ENCODE measurements around the gene UBAC1. TPM values are rescaled to one million over a fixed set of nuclear protein-coding genes. Genes with fewer than 3 reads are reported as not detected.

Gene UBAC1
- total and polyA plus RNA-seq, 10 of the 15 experiments (the other 5 are each of a cell fraction or from before 2014, with no cell fraction given), result 16.7 to 54.6 (median 38.5) TPM

- TF ChIP-seq, protein P1, sequence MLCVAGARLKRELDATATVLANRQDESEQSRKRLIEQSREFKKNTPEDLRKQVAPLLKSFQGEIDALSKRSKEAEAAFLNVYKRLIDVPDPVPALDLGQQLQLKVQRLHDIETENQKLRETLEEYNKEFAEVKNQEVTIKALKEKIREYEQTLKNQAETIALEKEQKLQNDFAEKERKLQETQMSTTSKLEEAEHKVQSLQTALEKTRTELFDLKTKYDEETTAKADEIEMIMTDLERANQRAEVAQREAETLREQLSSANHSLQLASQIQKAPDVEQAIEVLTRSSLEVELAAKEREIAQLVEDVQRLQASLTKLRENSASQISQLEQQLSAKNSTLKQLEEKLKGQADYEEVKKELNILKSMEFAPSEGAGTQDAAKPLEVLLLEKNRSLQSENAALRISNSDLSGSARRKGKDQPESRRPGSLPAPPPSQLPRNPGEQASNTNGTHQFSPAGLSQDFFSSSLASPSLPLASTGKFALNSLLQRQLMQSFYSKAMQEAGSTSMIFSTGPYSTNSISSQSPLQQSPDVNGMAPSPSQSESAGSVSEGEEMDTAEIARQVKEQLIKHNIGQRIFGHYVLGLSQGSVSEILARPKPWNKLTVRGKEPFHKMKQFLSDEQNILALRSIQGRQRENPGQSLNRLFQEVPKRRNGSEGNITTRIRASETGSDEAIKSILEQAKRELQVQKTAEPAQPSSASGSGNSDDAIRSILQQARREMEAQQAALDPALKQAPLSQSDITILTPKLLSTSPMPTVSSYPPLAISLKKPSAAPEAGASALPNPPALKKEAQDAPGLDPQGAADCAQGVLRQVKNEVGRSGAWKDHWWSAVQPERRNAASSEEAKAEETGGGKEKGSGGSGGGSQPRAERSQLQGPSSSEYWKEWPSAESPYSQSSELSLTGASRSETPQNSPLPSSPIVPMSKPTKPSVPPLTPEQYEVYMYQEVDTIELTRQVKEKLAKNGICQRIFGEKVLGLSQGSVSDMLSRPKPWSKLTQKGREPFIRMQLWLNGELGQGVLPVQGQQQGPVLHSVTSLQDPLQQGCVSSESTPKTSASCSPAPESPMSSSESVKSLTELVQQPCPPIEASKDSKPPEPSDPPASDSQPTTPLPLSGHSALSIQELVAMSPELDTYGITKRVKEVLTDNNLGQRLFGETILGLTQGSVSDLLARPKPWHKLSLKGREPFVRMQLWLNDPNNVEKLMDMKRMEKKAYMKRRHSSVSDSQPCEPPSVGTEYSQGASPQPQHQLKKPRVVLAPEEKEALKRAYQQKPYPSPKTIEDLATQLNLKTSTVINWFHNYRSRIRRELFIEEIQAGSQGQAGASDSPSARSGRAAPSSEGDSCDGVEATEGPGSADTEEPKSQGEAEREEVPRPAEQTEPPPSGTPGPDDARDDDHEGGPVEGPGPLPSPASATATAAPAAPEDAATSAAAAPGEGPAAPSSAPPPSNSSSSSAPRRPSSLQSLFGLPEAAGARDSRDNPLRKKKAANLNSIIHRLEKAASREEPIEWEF (IDR thresholded peaks at IDR 0.05; ENCODE audit: insufficient replicate concordance, low read depth, low read length), result no peak
- TF ChIP-seq SMAD5 (IDR thresholded peaks at IDR 0.05; ENCODE audit: low read depth) (no peak), SUZ12 (IDR thresholded peaks at IDR 0.05; ENCODE audit: unreplicated experiment) (no peak), SREBF1 (IDR thresholded peaks at IDR 0.05; ENCODE audit: low read length) (no peak), HDGF (IDR thresholded peaks at IDR 0.05) (no peak), POU2F2 (IDR thresholded peaks at IDR 0.05; ENCODE audit: borderline replicate concordance, low read depth, low read length) (no peak), STAT1 (conservative IDR thresholded peaks at IDR 0.05) (no peak), NR2F1 (conservative IDR thresholded peaks at IDR 0.05) (no peak), BCL11A (IDR thresholded peaks at IDR 0.05; ENCODE audit: low read depth, low read length) (no peak), TCF7 (IDR thresholded peaks at IDR 0.05; ENCODE audit: borderline replicate concordance) (no peak), BHLHE40 (IDR thresholded peaks at IDR 0.05; ENCODE audit: borderline replicate concordance in 1 of 2, low read depth in 2 of 2, low read length in 1 of 2) (no peak), RCOR1 (conservative IDR thresholded peaks at IDR 0.05; ENCODE audit: low read depth, low read length) (no peak), ZNF622 (IDR thresholded peaks at IDR 0.05) (no peak)
- TF ChIP-seq, protein P2, sequence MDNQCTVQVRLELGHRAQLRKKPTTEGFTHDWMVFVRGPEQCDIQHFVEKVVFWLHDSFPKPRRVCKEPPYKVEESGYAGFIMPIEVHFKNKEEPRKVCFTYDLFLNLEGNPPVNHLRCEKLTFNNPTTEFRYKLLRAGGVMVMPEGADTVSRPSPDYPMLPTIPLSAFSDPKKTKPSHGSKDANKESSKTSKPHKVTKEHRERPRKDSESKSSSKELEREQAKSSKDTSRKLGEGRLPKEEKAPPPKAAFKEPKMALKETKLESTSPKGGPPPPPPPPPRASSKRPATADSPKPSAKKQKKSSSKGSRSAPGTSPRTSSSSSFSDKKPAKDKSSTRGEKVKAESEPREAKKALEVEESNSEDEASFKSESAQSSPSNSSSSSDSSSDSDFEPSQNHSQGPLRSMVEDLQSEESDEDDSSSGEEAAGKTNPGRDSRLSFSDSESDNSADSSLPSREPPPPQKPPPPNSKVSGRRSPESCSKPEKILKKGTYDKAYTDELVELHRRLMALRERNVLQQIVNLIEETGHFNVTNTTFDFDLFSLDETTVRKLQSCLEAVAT (IDR thresholded peaks at IDR 0.05), result no peak
Observed at GRCh38 chr9:135903358-135903656, 57.9 kb downstream of the UBAC1 start (continued).
